Activated T-cell treated with anti-CD3 and anti-CD28 coated beads for 1 hour (primary cell): ENCODE data around the gene UBE2F.

Source experiments
- DNase-seq: peaks from one replicate; pipeline ENCODE4 v3.0.0-alpha.2; 2020; ENCODE audit warnings: low read depth

UBE2F gene, protein sequence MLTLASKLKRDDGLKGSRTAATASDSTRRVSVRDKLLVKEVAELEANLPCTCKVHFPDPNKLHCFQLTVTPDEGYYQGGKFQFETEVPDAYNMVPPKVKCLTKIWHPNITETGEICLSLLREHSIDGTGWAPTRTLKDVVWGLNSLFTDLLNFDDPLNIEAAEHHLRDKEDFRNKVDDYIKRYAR

DNA sequence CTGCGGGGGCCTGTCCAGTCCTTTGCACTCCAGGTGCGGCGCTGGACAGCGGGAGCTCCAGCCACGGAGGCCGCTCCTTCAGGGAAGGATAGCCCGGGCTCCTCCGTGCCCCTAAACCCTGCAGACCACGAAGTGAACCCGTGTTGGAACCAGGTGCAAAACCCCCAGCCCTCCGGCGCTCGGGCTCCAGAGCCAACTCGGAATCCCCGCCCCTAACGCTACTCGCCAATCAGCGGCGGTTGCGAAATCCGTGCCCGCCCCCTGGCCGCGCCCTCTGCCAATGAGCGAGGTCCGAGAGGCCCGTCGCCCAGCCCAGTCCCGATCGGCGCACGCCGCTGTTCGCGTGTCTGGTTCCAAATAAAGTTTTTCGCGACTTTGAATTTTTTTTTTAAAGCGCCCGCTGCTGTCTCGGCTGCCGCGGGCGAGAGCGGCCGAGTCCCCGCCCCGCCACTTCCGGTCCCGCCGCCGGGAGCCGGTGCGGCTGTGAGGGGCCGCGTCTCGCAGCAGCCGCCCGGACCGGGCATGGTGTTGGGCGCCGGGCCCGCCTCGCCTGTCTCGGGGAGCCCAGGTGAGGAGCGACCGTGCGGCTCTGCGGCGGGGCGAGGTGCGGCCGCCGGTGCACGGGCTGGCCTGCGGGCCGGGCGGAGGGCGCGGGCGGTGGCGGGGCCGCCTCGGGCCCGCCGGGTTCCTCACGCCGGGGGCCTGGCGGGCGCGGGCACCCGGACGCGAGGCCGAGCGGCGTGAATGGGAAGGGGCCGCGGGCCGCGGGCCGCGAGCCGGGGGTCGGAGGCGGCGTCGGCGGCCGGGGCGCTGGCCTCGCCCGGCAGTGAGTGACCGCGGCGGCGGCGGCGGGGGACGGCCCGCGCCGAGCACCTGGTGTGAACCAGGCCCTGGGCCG, at the start of gene UBE2F:
Gene UBE2F (plus strand): TSS at position 450 of the 898 bp plus-strand sequence. CDS start 6,094 bp downstream, outside the sequence.
- DNase-seq: peak; percentile 95

DNA sequence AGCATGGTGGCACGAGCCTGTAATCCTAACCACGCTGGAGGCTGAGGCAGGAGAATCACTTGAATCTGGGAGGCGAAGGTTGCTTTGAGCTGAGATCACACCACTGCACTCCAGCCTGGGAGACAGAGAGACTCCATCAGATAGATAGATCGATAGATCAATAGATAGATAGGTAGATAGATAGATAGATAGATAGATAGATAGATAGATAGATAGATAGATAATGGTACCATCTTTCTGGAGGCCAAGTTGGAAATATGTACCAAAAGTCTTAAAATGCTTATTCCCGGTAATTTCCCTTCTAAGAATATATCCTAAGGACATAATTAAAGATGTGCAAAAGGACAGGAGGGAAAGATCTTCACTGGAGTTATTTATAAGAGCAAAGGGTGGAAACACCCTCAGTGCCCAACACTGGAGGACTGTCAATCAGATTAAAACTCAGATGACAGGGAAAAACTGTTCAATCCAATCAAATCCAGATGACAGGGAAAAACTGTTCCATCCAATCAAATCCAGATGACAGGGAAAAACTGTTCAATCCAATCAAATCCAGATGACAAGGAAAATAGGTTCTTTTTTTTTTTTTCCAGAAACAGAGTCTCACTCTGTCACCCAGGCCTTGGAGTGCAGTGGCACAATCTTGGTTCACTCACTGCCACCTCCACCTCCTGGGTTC, 49.0 kb upstream of the UBE2F start:
- DNase-seq: no peak

DNA sequence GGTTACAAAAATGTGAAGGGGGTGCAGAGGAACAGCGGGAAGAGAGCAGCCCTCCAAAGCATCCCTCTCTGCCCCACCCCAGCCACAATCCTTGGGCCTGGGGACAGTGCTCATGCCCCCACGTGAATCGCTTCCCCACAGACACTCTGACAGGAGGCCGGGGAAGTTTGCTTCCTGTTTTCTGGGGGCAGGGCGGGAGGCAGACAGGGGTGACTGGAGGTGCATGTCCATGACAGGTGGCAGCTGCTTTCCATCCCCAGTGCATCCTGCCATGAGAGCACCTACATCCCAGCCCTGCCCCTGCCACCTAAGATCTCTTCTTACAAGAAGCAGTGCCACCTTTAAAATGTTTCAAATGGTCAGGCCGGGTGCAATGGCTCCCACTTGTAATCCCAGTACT, 47.2 kb upstream of the UBE2F start:
- DNase-seq: no peak

DNA sequence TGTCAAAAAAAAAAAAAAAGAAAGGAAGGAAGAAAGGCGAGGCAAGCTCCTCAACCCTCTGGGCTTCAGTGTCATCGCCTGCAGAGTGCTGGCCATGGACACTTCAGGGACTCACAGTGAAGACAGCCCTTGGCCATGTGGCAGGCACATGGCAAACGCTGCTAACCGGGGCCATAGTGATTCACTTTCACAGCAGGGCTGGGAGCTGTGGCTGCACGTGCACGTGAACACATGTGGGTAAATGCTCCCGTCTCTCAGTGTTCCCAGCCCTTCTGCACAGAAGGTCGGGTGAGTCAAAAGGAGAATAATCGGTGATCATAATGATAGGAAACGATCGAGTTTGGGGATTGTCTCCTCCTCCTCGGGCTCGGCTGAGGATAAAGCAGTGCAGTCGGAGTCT, 46.1 kb upstream of the UBE2F start:
- DNase-seq: no peak

DNA sequence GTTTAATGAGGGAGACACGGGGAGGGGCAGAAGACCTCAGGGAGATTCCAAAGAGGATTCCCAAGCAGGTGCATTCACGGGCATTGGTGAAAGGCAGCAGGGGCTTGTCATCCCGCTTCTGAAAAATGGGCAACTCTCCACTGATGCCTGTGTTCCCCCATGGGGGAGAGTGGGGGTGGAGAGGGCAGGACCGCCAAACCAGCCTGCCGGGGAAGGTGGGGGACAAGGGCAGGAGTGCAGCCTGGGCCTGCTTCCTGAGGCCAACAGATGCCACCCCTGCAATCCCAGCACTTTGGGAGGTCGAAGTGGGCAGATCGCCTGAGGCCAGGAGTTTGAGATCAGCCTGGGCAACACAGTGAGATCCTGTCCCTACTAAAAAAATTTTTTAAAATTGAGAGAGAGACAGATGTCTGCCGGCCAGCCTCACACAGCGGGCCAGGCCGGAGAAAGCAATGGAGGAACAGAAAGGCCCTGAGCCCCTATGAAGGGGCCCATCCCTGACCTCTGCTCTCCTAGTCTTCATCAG, 44.8 kb upstream of the UBE2F start:
- no peak for DNase-seq

DNA sequence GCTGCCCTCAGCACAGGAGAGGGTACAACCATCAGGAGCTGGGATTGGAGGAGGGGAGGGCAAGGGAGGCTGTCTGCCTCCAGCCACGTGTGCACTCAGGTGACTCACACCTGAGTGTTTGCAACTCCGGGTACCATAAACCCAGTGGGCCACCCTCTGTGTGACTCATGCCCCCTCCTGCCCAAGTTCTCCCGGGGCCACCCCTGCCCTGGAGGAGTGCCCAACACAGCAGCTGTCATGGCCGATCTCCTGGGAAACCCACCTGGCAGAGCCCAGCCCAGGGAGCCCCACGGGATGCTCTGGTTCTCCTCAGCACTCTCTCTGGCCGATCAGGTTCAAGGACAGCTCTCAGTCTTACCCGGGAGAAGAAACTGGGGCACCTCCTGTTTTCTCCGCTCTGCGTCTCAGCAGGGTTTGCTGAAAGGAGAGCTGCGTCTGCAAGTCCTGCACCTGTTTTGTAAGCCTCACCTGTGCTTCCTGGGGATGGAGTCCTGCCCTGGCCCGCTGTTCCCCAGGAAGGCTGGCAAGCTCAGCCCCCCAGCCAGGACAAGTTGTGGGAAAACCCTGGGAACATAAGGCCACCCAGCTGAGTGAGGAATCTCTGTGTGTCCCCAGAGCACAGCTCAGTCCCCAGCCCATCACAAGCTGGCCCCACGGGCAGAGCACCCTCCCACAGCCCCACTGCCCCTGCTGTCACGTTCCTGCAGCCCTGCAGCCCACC, 44.0 kb upstream of the UBE2F start:
- DNase-seq: no peak

DNA sequence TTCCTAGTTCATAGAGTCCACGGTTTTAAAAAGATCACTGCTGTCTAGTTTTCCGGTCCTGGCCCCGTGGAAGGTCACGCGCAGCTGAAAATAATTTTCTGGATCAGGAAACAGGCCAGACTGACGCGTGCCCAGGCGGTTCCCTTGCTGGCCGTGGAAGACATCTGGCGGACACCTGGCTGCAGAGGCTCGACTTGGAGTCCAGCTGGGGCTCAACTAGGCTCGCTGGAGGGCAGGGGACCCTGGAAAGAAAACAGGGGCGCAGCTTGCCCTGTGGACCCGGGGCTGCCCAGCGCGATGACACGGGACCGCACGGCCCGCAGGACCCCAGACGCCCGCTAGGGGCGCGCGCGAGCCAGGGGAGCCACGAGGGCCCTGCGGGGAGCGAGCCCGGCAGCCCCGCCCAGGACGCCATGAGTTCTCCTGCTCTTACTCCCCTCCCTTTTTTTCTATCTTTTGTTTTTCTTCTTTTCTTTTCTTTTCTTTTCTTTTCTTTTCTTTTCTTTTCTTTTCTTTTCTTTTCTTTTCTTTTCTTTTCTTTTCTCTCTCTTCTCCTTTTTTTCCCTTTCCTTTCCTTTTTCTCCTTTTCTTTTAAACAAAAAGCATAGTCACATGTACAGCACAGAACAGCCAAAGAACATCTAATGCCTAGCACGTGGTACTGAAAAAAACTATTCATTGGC, 43.2 kb upstream of the UBE2F start:
- DNase-seq: peak; percentile 69

DNA sequence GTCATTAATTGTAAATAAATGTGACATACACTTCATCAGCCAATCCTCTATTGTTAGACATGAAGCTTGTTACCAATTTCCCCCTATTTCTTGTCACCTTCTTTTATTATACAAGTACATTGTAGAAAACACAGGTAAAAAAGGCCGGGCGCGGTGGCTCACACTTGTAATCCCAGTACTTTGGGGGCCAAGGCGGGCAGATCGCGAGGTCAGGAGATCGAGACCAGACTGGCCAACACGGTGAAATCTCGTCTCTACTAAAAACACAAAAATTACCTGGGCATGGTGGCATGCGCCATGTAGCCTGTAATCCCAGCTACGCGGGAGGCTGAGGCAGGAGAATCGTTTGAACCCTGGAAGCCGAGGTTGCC, 42.7 kb upstream of the UBE2F start:
- DNase-seq: no peak

DNA sequence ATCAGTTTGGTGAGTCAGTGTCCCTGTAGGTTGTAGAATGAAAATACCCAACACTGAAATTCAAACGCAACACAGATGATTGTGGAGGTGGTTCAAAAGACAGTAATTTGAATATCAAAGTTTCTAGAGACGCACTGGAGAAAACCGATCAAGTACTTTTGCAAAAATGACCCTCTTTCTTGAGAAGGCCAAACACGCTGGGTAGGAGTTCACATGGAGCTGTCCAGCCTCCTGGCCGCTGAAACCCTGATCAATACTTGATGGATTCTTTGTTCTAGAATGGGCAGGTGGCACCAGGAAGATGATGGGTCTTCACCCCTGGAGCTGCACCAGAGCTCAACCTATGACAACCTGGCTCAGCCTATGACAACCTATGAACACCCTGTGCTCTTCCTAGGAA, 39.7 kb upstream of the UBE2F start:
- DNase-seq: no peak

DNA sequence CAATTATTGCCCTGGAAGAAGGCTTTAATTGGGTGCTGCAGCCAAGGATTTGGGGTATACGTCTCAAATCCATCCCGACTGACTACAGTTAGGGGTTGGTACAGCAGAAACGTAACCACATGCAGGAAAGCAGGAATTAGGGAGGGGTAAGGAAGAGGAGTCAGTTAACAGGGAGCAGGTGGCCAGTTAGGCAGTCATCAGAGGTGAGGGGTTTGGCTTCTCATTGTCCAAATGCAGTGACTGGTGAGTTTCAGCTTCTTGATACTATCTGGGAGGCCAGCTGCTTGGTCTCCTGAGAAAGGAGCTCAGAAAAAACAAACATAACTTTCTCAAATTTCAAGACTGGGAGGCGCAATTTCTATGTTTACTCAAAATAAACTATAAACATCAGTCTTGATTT, 38.8 kb upstream of the UBE2F start:
- DNase-seq: no peak

DNA sequence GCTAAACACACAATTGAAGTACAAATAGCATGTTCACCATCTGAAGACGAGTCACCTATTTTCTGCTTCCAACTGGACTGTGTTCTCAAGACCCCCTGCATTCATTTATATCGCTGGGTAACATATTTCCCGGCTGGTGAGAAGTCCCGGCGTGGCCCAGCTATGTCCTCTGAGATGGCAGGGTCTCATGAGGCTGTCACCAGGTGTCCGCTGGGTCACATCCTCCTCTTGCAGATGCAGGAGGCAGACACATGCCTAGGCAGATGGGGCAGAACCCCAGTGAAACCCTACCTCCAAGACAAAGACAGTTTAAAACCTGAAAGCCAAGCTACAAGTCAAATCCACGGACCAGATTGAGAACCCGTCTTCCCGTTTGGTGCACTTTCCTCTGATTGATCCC, 36.8 kb upstream of the UBE2F start:
- no peak for DNase-seq

DNA sequence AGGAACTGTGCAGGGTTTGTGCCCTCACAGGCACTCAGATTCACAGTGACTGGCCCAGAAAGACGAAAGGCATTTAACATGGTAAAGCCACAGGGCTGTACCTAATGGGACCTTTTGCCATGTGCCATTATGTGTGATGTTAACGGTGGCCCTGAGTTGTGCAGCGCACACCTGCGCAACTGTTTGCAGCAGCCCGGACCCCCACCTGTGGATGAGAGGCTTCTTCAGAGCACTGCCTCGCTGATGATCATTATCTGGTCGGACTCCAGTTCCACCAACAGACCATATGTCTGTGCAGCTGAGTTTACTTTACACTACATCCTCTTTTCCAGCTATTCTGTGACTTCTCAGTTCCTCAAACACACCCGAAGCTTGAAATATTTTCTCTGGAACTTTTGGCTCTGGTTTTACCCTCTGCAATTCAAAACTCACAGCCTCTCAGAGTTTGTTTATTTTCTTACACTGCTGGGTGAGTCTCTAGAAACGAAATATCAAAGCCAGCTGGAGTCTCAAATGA, 35.6 kb upstream of the UBE2F start:
- DNase-seq: no peak

DNA sequence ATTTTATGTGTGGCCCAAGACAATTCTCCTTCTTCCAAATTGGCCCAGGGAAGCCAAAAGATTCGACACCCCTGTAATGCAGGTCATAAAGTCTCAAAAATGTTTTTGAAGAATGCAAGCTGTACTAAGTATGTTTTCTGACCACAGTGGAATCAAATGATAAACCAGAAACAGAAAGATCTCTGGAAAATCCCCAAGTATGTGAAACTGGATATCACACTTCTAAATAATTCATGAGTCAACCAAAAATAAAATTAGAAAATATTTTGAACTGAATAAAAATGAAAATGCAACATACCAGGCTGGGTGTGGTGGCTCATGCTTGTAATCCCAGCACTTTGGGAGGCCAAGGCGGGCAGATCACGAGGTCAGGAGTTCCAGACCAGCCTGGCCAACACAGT, 34.1 kb upstream of the UBE2F start:
- no peak for DNase-seq

DNA sequence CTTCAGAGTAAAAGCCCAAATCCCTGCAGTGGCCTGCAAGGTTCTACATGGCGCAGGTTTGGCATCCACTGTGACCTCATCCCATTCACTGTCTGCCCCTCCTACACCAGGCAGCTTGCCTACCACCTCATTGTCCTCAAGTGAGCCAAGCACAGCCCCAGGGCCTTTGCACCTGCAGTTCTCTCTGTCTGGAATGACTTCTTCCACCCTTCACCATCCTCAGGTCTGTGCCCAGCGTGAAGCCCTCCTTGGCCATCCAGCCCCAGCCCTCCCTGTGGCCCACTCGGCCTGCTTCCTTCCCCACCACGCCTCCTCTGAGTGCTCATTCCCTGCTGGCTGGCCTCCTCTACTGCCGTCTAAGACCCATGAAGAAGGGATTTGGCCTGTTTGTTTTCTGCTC, 32.6 kb upstream of the UBE2F start:
- DNase-seq: no peak

DNA sequence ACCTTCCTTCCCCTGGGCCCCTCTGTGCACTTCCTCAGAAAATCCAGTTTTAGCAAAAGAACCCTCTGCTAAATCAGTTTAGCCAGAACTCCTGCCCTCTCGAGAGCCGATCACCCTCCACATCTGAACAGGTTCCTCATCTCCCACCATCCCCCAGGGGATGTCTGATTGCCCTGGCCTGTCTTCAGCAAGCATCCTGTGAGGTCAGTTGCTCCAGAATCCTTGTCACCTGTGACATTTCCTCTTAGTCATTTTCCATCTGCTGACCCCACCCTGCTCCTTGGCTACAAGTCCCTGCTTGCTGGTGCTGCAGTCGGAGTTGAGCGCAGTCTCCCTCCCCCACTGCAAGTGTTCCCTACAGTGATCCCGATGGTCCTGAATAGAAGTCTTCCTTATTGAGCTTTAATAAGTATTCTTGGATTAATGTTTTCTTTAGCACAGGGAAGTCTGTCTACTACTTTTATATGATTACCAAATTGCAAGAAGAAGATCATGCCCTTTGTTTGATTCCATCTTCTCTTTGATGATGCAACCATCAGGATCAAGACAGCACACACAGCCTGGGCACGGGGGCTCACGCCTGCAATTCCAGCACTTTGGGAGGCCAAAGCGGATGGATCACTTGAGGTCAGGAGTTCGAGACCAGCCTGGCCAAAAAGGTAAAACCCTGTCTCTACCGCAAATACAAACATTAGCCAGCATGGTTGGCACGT, 30.9 kb upstream of the UBE2F start:
- DNase-seq: no peak

DNA sequence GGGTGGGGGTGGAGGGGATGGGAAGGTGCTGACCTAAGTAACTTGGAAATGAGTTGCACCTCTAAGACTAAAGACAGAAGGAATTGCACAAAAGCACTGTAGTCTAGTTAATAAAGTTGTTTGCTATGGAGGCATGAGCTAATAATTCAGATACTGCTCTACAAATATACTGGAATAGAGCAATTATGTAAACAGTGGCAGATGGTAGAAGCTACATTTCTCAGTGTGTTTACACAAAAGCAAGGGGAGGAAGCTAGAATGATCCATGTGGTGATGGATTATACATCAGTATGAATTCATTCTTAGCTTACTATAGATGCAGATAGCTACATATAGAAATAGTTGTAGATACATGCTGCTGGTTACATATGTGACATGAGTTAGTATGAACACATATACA, 27.6 kb upstream of the UBE2F start:
- no peak for DNase-seq

DNA sequence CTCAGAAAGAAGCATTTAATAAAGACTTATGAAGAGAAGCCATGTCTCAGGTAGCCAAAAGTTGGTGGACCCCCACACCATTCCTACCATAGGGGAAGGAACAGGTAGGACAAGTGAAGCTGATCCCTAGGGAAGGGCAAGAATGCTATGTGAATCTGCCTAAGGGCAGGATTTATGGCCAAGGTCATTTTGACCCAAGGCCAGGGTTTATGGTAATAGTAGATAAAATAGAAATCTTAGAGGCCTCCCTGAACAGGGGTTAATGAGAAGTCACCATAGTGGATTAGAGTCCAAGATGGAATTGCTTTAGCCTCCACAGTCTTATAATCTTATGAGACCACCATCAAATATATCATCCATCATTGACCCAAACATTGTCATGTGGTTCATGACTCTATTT, 26.0 kb upstream of the UBE2F start:
- DNase-seq: no peak

DNA sequence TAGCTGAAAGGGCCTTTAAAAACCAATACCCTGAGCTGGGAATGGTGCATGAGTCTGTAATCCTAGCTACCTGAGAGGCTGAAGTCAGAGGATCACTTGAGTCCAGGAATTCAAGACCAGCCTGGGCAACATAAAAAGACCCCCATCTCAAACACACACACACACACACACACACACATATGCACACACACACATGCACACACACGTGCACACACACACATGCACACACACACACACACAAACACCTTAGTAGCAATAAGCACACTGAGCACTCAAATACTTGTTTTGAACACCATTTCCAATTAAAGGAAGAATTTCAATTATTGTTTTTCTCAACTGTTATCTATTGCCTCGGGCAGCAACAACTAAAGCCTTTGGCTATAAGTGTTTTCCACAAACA, 25.6 kb upstream of the UBE2F start:
- no peak for DNase-seq

DNA sequence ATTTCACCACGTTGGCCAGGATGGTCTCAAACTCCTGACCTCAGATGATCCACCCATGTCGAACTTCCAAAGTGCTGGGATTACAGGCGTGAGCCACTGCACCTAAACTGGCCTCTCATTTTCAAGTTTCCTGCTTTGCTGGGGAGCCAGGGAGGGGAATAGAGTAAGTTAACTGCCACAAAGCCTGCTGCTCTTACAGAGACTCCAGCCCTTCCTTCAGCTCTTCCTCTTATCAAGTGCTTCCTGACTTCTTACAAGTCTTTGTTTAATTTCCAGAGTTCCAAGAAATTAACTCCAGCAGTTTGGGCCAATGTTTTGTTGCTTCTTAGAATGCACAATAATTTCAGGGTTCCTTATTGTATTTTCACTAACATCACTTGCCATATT, 24.3 kb upstream of the UBE2F start:
- DNase-seq: no peak

DNA sequence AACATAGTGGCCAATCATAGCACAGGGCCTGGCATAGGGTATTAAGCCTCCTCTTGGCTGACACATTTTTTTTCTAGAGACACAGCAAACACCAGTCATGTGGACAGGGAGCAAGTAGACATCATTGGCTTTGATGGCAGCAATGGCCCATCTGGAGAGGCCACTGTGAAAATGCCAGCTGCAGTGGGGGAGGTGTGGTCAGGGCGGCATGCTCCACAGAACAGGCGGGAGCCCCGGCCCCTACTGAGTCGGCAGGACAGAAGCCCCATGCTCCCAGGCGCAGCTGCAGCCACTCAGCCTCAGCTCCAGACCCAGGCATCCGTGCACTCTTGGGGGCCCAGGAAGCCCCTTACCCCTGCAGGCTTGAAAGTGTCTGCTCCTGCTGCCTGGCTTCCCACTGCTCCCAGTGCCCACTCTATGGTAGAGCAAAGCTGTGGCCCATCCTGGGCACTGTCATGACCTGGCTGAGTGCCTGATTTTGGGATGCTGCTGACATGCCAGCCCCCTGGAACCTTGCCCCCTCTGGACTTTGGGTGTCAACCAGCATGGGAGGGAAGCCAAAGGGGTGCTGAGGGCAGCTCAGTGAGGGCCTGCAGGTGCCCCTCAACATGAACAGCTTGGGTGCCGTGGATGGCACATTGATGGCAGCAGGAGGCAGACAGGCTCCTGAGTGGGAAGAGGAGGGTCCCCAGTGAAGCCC, 23.3 kb upstream of the UBE2F start:
- DNase-seq: no peak
